CD4-positive, CD25-positive, alpha-beta regulatory T cell (primary cell): ENCODE results near the gene B4GALT2. TPM values are rescaled to one million over a fixed set of nuclear protein-coding genes. Genes with fewer than 3 reads are reported as not detected.

Experiments used
- ATAC-seq, 2 donors: fragments of 150-1000 bp; cut with Tn5 transposase; one replicate each; pipeline ENCODE4 v1.10.0; 2021; ENCODE audit warnings: low read depth in 2 of 2, moderate number of reproducible peaks in 2 of 2, moderate library complexity in 1 of 2
- DNase-seq, 3 donors: peaks; one replicate each; pipeline versions ENCODE4 v3.0.0 to v3.0.0-alpha.2; 2012 to 2022; ENCODE audit warnings: mixed read lengths in 1 of 3
- H3K27ac ChIP-seq: one replicate; pipeline ENCODE4 v1.7.0; 2013; ENCODE audit warnings: mild to moderate bottlenecking, low read length; ENCODE audit not compliant: insufficient read depth, poor library complexity, severe bottlenecking
- H3K27me3 ChIP-seq: one replicate; pipeline ENCODE4 v1.7.0; 2013; ENCODE audit warnings: low read length; ENCODE audit not compliant: control insufficient read depth, insufficient read depth
- H3K36me3 ChIP-seq: one replicate; pipeline ENCODE4 v1.7.0; 2013; ENCODE audit warnings: mild to moderate bottlenecking, low read length, moderate library complexity; ENCODE audit not compliant: control insufficient read depth, insufficient read depth
- H3K4me1 ChIP-seq: 2 replicates; pipeline ENCODE4 v1.7.0; 2013; ENCODE audit warnings: mild to moderate bottlenecking, low read length; ENCODE audit not compliant: insufficient read depth, control insufficient read depth, poor library complexity, severe bottlenecking
- H3K4me3 ChIP-seq: one replicate; pipeline ENCODE4 v1.7.0; 2013; ENCODE audit warnings: low read depth, mild to moderate bottlenecking, low read length, moderate library complexity
- H3K9me3 ChIP-seq, 2 experiments: 1 replicate in 1 of 2; 2 replicates in 1 of 2; pipeline ENCODE4 v1.7.0; 2013; ENCODE audit warnings: low read length in 2 of 2, mild to moderate bottlenecking in 1 of 2, moderate library complexity in 1 of 2; ENCODE audit not compliant: control insufficient read depth in 2 of 2
- H3K27ac Mint-ChIP-seq, 3 donors: one replicate each; pipeline ENCODE4 v1.8.0; 2020 to 2022; ENCODE audit warnings: mild to moderate bottlenecking in 3 of 3, mixed read lengths in 3 of 3, moderate library complexity in 2 of 3
- H3K27me3 Mint-ChIP-seq: one replicate; pipeline ENCODE4 v1.8.0; 2022; ENCODE audit warnings: mild to moderate bottlenecking, mixed read lengths
- H3K36me3 Mint-ChIP-seq: one replicate; pipeline ENCODE4 v1.8.0; 2020; ENCODE audit warnings: mixed read lengths
- H3K4me1 Mint-ChIP-seq, 4 donors: one replicate each; pipeline ENCODE4 v1.8.0; 2020 to 2022; ENCODE audit warnings: mixed read lengths in 4 of 4, mild to moderate bottlenecking in 1 of 4
- H3K4me3 Mint-ChIP-seq, 4 donors: one replicate each; pipeline ENCODE4 v1.8.0; 2020 to 2022; ENCODE audit warnings: mild to moderate bottlenecking in 4 of 4, mixed read lengths in 4 of 4, moderate library complexity in 3 of 4
- H3K9me3 Mint-ChIP-seq, 7 donors: one replicate each; pipeline ENCODE4 v1.8.0; 2020 to 2022; ENCODE audit warnings: mixed read lengths in 7 of 7, mild to moderate bottlenecking in 3 of 7, moderate library complexity in 2 of 7
- polyA plus RNA-seq, 4 donors: library from polyadenylated mRNA; unstranded; fragments of 300-500 nt; fragmentation: Illumina TruSeq; gene quantifications; one replicate each; pipeline ENCODE4 v1.2.3, GENCODE V29; 2021
- total RNA-seq: library from RNA; stranded (reverse); gene quantifications from one replicate; pipeline ENCODE4 v1.2.3, GENCODE V29; 2022

The B4GALT2 gene
- total and polyA plus RNA-seq, 5 donors from 2014 or later: 0.20 to 0.86 (median 0.32) TPM

DNA sequence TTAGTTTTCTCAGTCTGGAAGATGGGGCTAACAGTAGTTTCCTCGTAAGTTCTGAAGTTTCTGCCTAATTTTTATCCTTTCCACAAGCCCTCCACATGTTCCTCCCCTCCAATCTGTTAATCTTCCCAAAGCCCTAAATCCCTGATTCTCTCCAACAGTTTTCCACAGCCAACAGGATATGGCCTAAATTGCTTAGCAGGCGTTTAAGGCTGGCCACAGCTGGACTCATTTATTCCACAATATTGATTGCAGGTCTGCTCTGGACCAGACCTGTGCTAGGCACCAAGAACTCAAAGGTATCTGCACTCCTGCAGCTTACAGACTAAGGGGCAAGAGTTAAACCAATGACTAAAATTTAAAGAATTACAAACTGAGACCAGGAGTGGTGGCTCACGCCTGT is 48.3 kb downstream of the B4GALT2 start:
- no peaks in the 10 kb centered on the region for H3K9me3 ChIP-seq
- H3K4me1 ChIP-seq: peaks cover 11% of the 10 kb centered on the region
- no peaks in the 10 kb centered on the region for H3K27me3 ChIP-seq
- no peaks in the 10 kb centered on the region for H3K36me3 ChIP-seq
- Mint-ChIP-seq H3K9me3 (no peaks in the 10 kb centered on the region), H3K4me1 (peaks cover 0 to 30% (median 4%) of the 10 kb centered on the region in 4 donors), H3K27ac (no peak overlapping the region), H3K36me3 (no peaks in the 10 kb centered on the region), H3K27me3 (peaks cover 5% of the 10 kb centered on the region), H3K4me3 (peak overlapping the region in 2 of 4 donors; percentile 12 to 95)
- H3K4me3 ChIP-seq: no peak overlapping the region
- ATAC-seq: no peak
- H3K27ac ChIP-seq: no peak overlapping the region
- DNase-seq: no peak

GRCh38 chr1:44029260-44029910 is 50.4 kb downstream of the B4GALT2 start:
- H3K27me3 ChIP-seq: no peaks in the 10 kb centered on the region
- H3K36me3 ChIP-seq: no peaks in the 10 kb centered on the region
- peak overlapping the region; percentile 93 to 97 (median 94) for H3K4me3 Mint-ChIP-seq
- peaks cover 5% of the 10 kb centered on the region for H3K27me3 Mint-ChIP-seq
- H3K27ac ChIP-seq: peak overlapping the region; percentile 79
- no peaks in the 10 kb centered on the region for H3K9me3 ChIP-seq
- peaks cover 0 to 33% (median 6%) of the 10 kb centered on the region in 4 donors for H3K4me1 Mint-ChIP-seq
- no peaks in the 10 kb centered on the region for H3K9me3 Mint-ChIP-seq
- peaks cover 11% of the 10 kb centered on the region for H3K4me1 ChIP-seq
- H3K27ac Mint-ChIP-seq: peak overlapping the region; percentile 94 to 97 (median 96)
- peak; percentile 4 to 7 for ATAC-seq
- no peaks in the 10 kb centered on the region for H3K36me3 Mint-ChIP-seq
- H3K4me3 ChIP-seq: peak overlapping the region; percentile 81
- DNase-seq: no peak

DNA sequence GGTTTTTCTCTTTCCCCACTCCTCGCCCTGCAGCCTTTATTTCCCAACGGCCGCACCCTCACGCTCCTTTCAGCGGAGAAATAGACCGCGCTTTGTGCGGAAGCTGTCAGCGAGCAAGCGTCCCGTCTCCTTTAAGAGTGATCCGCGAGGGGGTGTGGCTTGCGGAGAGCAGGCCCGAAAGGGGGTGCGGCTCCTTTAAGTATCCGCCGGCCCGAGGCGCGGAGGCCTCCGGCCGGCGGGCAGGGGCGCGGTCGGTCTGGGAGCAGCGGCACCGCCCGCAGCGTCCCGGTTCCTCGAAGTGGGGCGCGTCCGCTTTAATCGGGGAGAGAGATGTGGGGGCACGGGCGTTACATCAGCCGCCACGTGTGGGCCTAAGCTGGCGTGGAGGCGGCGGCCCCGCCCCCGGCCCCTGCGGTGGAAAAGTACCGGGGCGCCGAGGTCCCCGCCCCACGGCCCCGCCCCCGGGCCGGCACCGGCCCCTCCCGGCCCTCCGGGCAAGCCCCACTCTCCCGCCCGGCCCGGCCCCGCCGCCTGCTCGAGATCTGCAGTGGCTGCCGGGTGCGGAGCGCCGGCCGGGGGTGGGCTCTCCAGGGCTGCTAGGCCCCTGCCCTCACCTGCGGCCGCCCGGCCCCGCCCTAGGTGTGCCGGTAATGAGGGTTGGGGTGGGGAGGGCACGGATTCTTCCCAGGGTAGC is 51.0 kb downstream of the B4GALT2 start:
- H3K9me3 Mint-ChIP-seq: no peaks in the 10 kb centered on the region
- ATAC-seq (peak; percentile 83 to 84), DNase-seq (peak; percentile 80 to 95 (median 86))
- peaks cover 0 to 33% (median 6%) of the 10 kb centered on the region in 4 donors for H3K4me1 Mint-ChIP-seq
- peak overlapping the region; percentile 93 to 97 (median 94) for H3K4me3 Mint-ChIP-seq
- no peaks in the 10 kb centered on the region for H3K27me3 ChIP-seq
- H3K27me3 Mint-ChIP-seq: peaks cover 5% of the 10 kb centered on the region
- H3K4me1 ChIP-seq: peaks cover 11% of the 10 kb centered on the region
- H3K4me3 ChIP-seq: peak overlapping the region; percentile 81
- H3K27ac Mint-ChIP-seq: peak overlapping the region; percentile 94 to 97 (median 96)
- no peaks in the 10 kb centered on the region for H3K36me3 Mint-ChIP-seq
- H3K9me3 ChIP-seq: no peaks in the 10 kb centered on the region
- H3K36me3 ChIP-seq: no peaks in the 10 kb centered on the region
- peak overlapping the region; percentile 79 for H3K27ac ChIP-seq

- no peaks in the 10 kb centered on the region for H3K36me3 ChIP-seq
- Mint-ChIP-seq H3K4me3 (peak overlapping the region; percentile 55 to 91 (median 88)), H3K36me3 (no peaks in the 10 kb centered on the region), H3K27me3 (peaks cover 5% of the 10 kb centered on the region), H3K27ac (peak overlapping the region in 1 of 3 donors; percentile 77), H3K4me1 (peaks cover 0 to 33% (median 6%) of the 10 kb centered on the region in 4 donors), H3K9me3 (no peaks in the 10 kb centered on the region)
- peaks cover 11% of the 10 kb centered on the region for H3K4me1 ChIP-seq
- no peaks in the 10 kb centered on the region for H3K27me3 ChIP-seq
- no peaks in the 10 kb centered on the region for H3K9me3 ChIP-seq
- ATAC-seq (peak; percentile 8 to 10), DNase-seq (peak; percentile 44 to 62 (median 48))
- no peak overlapping the region for H3K4me3 ChIP-seq
- peak overlapping the region; percentile 79 for H3K27ac ChIP-seq
Observed at GRCh38 chr1:44030605-44031251, 51.7 kb downstream of the B4GALT2 start.

DNA sequence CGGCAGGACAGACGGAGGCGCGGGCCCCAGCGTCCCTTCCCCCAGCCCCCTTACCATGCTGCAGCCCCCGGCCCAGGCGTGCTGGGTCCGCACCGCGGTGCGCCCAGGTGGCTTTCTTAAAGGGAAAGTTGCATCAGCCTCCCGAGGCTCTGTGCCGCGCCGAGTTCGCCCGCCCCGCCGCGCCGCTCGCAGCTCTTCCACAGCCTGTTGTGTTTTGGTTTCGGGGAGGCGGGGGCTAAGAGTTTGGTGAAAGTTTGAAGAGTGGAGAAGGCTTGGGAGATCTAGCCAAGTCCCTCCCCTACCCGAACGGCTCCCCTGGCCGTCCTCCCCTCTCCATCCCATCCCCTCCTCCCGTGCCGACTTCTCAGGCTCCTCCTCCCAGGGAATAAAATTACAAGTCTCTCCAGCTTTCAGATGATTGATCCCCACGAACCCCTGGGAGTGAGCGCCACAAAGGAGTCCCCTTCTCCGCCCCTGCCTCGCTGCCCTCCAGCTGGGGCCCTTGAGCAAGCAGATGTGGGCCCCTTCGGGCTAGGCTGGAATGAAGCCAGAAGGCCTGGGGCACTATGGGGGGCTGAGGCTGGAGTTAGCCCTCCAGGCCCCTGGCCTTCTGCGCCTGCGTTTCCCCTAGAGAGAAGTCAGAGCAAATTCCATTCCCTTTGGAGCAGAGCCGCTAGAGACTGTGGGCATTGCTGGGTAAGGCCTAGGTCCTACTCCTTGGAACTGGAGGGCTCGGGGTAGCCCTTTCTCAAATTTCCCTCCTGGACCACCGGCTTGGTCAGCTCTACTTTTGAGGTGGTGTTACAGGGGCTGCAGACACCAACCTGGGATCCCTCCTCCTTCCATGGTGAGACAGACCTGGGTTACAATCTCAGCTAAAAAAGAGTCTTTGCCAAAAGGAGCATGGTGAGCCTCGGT is 52.5 kb downstream of the B4GALT2 start, which contains the start of gene SLC6A9:
Gene SLC6A9, minus strand, starts transcription at position 211 of the 918 bp plus-strand sequence. CDS start 7,185 bp downstream, outside the sequence.
- H3K27ac ChIP-seq: peak within 1 kb of the TSS; percentile 79
- Mint-ChIP-seq H3K27ac (peak within 1 kb of the TSS; percentile 15 to 87 (median 77)), H3K27me3 (peaks cover 5% of the 10 kb centered on the region), H3K4me3 (peak within 1 kb of the TSS; percentile 55 to 91 (median 88)), H3K36me3 (no peaks in the 10 kb centered on the region), H3K9me3 (no peaks in the 10 kb centered on the region), H3K4me1 (peaks cover 0 to 33% (median 6%) of the 10 kb centered on the region in 4 donors)
- DNase-seq: peak in 1 of 3 donors; percentile 32
- no peak for ATAC-seq
- no peaks in the 10 kb centered on the region for H3K27me3 ChIP-seq
- H3K9me3 ChIP-seq: no peaks in the 10 kb centered on the region
- no peak within 1 kb of the TSS for H3K4me3 ChIP-seq
- peaks cover 11% of the 10 kb centered on the region for H3K4me1 ChIP-seq
- H3K36me3 ChIP-seq: no peaks in the 10 kb centered on the region

GRCh38 chr1:44032170-44032790 is 53.3 kb downstream of the B4GALT2 start:
- ATAC-seq: no peak
- Mint-ChIP-seq H3K27ac (peak overlapping the region in 2 of 3 donors; percentile 68 to 87), H3K36me3 (no peaks in the 10 kb centered on the region), H3K4me3 (peak overlapping the region; percentile 55 to 88 (median 80)), H3K27me3 (peaks cover 5% of the 10 kb centered on the region), H3K9me3 (no peaks in the 10 kb centered on the region), H3K4me1 (peaks cover 0 to 33% (median 6%) of the 10 kb centered on the region in 4 donors)
- no peak overlapping the region for H3K4me3 ChIP-seq
- H3K4me1 ChIP-seq: peaks cover 11% of the 10 kb centered on the region
- no peaks in the 10 kb centered on the region for H3K27me3 ChIP-seq
- DNase-seq: no peak
- H3K36me3 ChIP-seq: no peaks in the 10 kb centered on the region
- H3K27ac ChIP-seq: no peak overlapping the region
- no peaks in the 10 kb centered on the region for H3K9me3 ChIP-seq
